Subcutaneous adipose tissue (tissue), 4 donors: ENCODE results near the gene IVNS1ABP. TPM values are rescaled to one million over a fixed set of nuclear protein-coding genes. Genes with fewer than 3 reads are reported as not detected.

ENCODE experiments used
- CTCF ChIP-seq: fragments of 450-650 bp; IDR thresholded peaks from one replicate; pipeline ENCODE4 v1.5.1; 2016; ENCODE audit warnings: low read depth, mild to moderate bottlenecking, control low read depth, antibody characterized with exemption, moderate library complexity
- total RNA-seq, 4 donors: library from RNA; depleted of rRNA; stranded (reverse); fragments of >200 nt; gene quantifications; one replicate each; pipeline ENCODE4 v1.1.0, GENCODE V29; 2016

Gene IVNS1ABP
- total RNA-seq, 4 donors from 2014 or later: 96.7 to 110 (median 103) TPM

DNA sequence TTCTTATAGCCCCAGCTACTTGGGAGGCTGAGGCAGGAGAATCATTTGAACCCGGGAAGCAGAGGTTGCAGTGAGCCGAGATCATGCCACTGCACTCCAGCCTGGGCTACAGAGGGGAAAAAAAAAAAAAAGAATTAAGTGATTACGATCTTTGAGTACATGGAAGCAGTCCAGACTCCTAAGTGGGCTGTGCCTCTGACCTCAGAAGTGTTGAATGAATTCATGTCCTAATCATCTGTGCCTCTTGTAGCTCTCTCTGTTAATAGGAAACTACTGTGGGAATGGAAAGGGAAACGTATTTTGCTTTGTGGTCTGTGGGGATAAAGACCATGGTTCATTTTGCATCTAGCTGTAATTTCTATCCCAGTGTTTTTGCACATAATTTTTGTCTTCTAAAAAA is 8.4 kb upstream of the IVNS1ABP start:
- TF ChIP-seq CTCF: no peak

DNA sequence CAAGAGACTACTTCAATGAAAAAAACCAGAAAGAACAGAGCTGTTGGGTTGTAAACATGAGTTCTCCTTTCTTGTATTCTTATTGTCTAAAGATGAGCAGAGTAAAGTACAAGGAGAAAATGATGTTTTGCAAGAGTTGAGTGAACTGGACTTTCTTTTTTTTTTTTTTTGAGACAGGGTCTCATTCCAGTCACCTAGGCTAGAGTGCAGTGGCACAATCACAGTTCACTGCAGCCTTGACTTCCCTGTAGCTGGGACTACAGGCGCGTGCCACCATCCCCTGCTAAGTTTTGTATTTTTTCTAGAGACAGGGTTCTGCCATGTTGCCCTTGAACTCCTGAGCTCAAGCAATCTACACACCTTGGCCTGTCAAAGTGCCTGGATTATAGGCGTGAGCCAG is 7.1 kb upstream of the IVNS1ABP start:
- TF ChIP-seq CTCF: no peak

- no peak for TF ChIP-seq CTCF
Observed at GRCh38 chr1:185322636-185323035, 5.6 kb upstream of the IVNS1ABP start.

GRCh38 chr1:185319139-185319475 is 2.1 kb upstream of the IVNS1ABP start:
- no peak for TF ChIP-seq CTCF

- TF ChIP-seq CTCF: no peak
Observed at GRCh38 chr1:185318431-185319138, 1.5 kb upstream of the IVNS1ABP start.

DNA sequence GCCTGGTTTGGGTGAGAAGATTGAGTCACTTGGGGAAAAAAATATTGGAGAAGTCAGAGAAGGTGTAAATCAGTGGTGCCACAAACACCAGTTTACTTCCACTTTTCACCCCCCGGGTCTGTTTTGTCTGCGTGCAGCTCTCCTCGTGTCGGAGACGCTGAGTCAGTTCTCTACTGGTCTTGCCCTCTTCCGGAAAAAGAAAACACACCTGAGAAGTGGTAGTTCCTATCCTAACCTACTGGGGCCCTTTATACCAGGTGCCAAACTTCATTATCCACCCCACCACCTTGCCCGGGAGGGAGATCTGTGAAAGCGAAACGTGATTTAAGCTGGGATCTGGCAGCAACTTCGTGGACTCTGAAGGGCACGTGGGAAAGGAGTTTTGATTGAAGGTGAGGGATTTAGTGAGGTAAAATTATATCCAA is 855 bp upstream of the IVNS1ABP start:
- TF ChIP-seq CTCF: no peak

DNA sequence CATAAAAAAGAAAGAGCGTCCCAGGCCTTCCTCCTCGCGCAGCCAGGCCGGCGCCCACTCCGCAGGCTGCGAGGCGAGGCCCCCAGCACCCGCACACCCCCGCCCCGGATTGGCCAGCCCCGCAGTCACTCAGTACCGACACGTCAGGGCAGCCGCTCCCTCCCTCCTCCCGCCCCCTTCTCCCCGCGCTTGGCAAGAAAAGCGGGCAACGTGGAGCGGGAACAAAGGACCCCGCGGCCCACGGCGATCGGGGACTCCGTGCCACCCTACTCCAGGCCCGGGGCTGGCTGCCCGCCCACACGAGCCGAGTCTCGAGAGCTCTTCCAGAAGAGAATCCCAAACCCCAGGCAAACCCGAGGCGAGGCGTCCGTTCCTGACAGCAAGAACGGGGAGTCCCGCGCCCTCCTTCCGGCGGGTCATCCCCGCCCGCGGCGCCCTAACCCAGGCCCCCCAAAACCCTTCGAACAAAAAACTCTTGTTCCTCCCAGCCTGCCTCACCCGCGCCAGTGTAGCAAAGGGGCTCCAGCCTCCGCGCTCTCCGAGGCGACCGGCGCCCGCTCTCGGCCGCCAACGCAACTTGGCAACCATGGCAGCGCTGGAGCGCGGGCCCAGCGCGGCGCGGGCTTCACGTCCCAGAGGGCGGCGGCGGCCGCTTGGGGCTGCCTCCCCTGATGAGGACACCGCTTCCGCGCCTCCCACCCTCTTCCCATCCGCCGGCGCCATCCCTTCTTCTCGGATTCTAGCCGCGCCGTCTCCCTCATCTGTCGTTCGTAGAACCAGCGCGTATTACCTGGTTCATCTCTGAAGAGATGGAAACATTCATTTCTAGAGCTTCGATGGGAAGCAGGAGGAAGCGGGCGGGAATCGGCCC is 645 bp downstream of the IVNS1ABP start:
- TF ChIP-seq CTCF: no peak
